Neural progenitor cell (in vitro differentiated cells): ENCODE data around the gene ETV6. TPM values are rescaled to one million over a fixed set of nuclear protein-coding genes. Genes with fewer than 3 reads are reported as not detected.
"Not testable (repeated sequence)": the region's sequence is repeated elsewhere in the genome, so short reads cannot be mapped to it uniquely, and the experiment has no call there.

ENCODE experiments used
- DNase-seq: peaks from one replicate; pipeline ENCODE4 v3.0.0-alpha.2; 2016; ENCODE audit warnings: low spot score
- H2AFZ ChIP-seq: fragments of 200-600 bp; sonication (generic); replicated peaks from 2 replicates; pipeline ENCODE4 v1.6.1; 2016; ENCODE audit warnings: antibody characterized with exemption
- H3F3A ChIP-seq: fragments of 200-600 bp; sonication (generic); 2 replicates; pipeline ENCODE4 v1.6.1; 2016; ENCODE audit warnings: antibody characterized with exemption, low read depth
- H3K27ac ChIP-seq: fragments of 200-600 bp; sonication (generic); 2 replicates; pipeline ENCODE4 v1.5.1; 2016; ENCODE audit warnings: mild to moderate bottlenecking
- H3K27me3 ChIP-seq: fragments of 200-600 bp; sonication (generic); 2 replicates; pipeline ENCODE4 v1.6.1; 2016; ENCODE audit warnings: mild to moderate bottlenecking, moderate library complexity
- H3K36me3 ChIP-seq: fragments of 200-600 bp; sonication (generic); 2 replicates; pipeline ENCODE4 v1.5.1; 2016
- H3K4me1 ChIP-seq: fragments of 200-600 bp; sonication (generic); 2 replicates; pipeline ENCODE4 v1.6.1; 2016; ENCODE audit warnings: mixed run types
- H3K4me2 ChIP-seq: fragments of 200-600 bp; sonication (generic); 2 replicates; pipeline ENCODE4 v1.6.1; 2016
- H3K4me3 ChIP-seq: fragments of 200-600 bp; sonication (generic); 2 replicates; pipeline ENCODE4 v1.5.1; 2016
- H3K79me2 ChIP-seq: fragments of 200-600 bp; sonication (generic); 2 replicates; pipeline ENCODE4 v1.6.1; 2016; ENCODE audit warnings: low read depth
- H3K9ac ChIP-seq: fragments of 200-600 bp; sonication (generic); 2 replicates; pipeline ENCODE4 v1.6.1; 2016
- H3K9me3 ChIP-seq: fragments of 200-600 bp; sonication (generic); 2 replicates; pipeline ENCODE4 v1.5.1; 2016; ENCODE audit warnings: low read depth
- H4K20me1 ChIP-seq: fragments of 200-600 bp; sonication (generic); 2 replicates; pipeline ENCODE4 v1.6.1; 2016; ENCODE audit warnings: low read depth
- H3K27ac Mint-ChIP-seq: 3 replicates; pipeline ENCODE4 v1.8.0; 2021; ENCODE audit warnings: mixed read lengths
- H3K27me3 Mint-ChIP-seq: 2 replicates; pipeline ENCODE4 v1.8.0; 2022; ENCODE audit warnings: low read depth, mild to moderate bottlenecking, inconsistent platforms, moderate library complexity, mixed read lengths; ENCODE audit not compliant: insufficient read depth
- H3K36me3 Mint-ChIP-seq: 3 replicates; pipeline ENCODE4 v1.8.0; 2021; ENCODE audit warnings: mixed read lengths
- H3K4me1 Mint-ChIP-seq: 3 replicates; pipeline ENCODE4 v1.8.0; 2021; ENCODE audit warnings: mixed read lengths
- H3K4me3 Mint-ChIP-seq: 3 replicates; pipeline ENCODE4 v1.8.0; 2021; ENCODE audit warnings: mild to moderate bottlenecking, moderate library complexity, mixed read lengths
- H3K9me3 Mint-ChIP-seq: 3 replicates; pipeline ENCODE4 v1.8.0; 2020; ENCODE audit warnings: mixed read lengths
- CTCF ChIP-seq: fragments of 200-600 bp; sonication (generic); IDR thresholded peaks from 2 replicates; pipeline ENCODE4 v1.5.1; 2017; ENCODE audit warnings: antibody characterized with exemption, mild to moderate bottlenecking
- EZH2 ChIP-seq: fragments of 200-600 bp; sonication (generic); IDR thresholded peaks from 2 replicates; pipeline ENCODE4 v1.6.1; 2017; ENCODE audit warnings: antibody characterized with exemption, mild to moderate bottlenecking, moderate library complexity
- EZH2phosphoT487 ChIP-seq: fragments of 200-600 bp; sonication (generic); IDR thresholded peaks from 2 replicates; pipeline ENCODE4 v1.6.1; 2017; ENCODE audit warnings: antibody characterized with exemption
- total RNA-seq: library from RNA; depleted of rRNA; stranded (reverse); fragments of >200 nt; gene quantifications from 2 replicates; pipeline ENCODE4 v1.2.3, GENCODE V29; 2015; ENCODE audit warnings: low replicate concordance

ETV6 gene
- total RNA-seq, 1 donor from 2014 or later: 6.2 TPM

DNA sequence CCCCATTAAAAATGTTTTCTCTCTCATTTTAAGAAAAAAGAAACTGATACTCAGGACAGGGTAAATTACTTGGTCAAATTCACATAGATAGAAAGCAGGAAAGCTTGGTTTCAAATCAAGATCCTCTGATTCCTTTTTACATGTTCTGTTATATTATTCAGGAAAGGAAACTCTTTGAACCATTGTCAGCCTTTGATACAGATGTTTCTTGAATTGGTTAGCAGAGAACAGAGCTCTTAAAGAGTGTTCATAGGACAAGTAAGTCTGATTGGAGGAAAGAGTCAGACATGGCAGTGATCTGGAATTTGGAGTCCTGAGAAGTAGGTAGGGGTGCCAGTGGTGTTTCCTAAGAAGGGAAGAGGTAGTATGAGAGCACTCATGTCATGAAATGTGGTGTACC lies 256.1 kb downstream of the ETV6 start:
- Histone ChIP-seq H3K9me3 (no peaks in the 10 kb centered on the region), H3K4me3 (no peak overlapping the region), H3K27me3 (no peaks in the 10 kb centered on the region), H3K27ac (no peak overlapping the region), H4K20me1 (no peaks in the 10 kb centered on the region), H3K79me2 (no peaks in the 10 kb centered on the region), H2AFZ (no peak overlapping the region), H3K9ac (no peak overlapping the region), H3K36me3 (no peaks in the 10 kb centered on the region), H3K4me1 (no peaks in the 10 kb centered on the region), H3K4me2 (no peak overlapping the region), H3F3A (no peaks in the 10 kb centered on the region)
- peaks cover 1% of the 10 kb centered on the region for H3K36me3 Mint-ChIP-seq
- no peak overlapping the region for H3K27ac Mint-ChIP-seq
- no peak overlapping the region for H3K4me3 Mint-ChIP-seq
- H3K27me3 Mint-ChIP-seq: peaks cover 8% of the 10 kb centered on the region
- DNase-seq: no peak
- TF ChIP-seq CTCF (no peak), EZH2 (no peak), EZH2phosphoT487 (no peak)
- no peaks in the 10 kb centered on the region for H3K4me1 Mint-ChIP-seq
- H3K9me3 Mint-ChIP-seq: peaks cover 21% of the 10 kb centered on the region

DNA sequence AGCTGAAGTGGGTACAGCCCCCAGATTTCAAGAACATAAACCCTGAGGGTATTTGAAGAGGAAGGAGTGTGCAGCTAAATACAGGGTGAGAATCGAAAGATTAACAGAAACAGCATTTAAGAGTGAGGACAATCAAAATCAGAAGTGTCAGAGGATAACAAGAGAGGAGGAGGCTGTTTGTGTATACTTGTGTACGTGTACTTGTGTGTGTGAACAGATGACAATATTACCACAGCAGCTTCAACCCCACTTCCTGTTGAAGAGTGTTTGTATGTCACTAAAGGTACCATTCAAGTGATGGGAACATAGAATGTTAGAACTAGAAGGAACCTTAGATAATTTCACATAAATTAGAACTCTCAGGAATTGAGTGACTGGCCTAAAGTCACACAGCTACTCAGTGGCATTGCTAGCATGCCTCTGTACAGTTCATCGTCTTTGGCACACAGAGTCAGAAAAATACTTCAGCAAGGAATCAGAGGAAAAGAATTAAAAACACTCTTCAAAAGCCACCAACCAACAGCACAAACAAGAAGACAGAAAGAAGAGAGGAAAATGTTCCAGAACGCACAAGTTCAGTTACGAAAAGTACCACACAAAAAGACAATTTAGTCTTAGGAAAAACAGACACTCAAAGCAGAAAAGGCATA lies 256.9 kb downstream of the ETV6 start:
- H3K9me3 Mint-ChIP-seq: peaks cover 22% of the 10 kb centered on the region

GRCh38 chr12:11907625-11908024 lies 258.2 kb downstream of the ETV6 start:
- no peak for DNase-seq
- Histone ChIP-seq H3K79me2 (no peaks in the 10 kb centered on the region), H3K4me3 (no peak overlapping the region), H3K36me3 (no peaks in the 10 kb centered on the region), H2AFZ (no peak overlapping the region), H3K9ac (no peak overlapping the region), H3K27me3 (no peaks in the 10 kb centered on the region), H3K27ac (no peak overlapping the region), H3K4me2 (no peak overlapping the region), H3K9me3 (no peaks in the 10 kb centered on the region), H3K4me1 (no peaks in the 10 kb centered on the region), H4K20me1 (no peaks in the 10 kb centered on the region), H3F3A (no peaks in the 10 kb centered on the region)
- H3K4me1 Mint-ChIP-seq: no peaks in the 10 kb centered on the region
- peaks cover 29% of the 10 kb centered on the region for H3K9me3 Mint-ChIP-seq
- H3K27me3 Mint-ChIP-seq: peaks cover 8% of the 10 kb centered on the region
- H3K27ac Mint-ChIP-seq: no peak overlapping the region
- no peak overlapping the region for H3K4me3 Mint-ChIP-seq
- H3K36me3 Mint-ChIP-seq: peaks cover 5% of the 10 kb centered on the region
- TF ChIP-seq EZH2 (no peak), CTCF (no peak), EZH2phosphoT487 (no peak)

More for the DNA sequence above, 256.9 kb downstream of the ETV6 start:
- H3K4me3 Mint-ChIP-seq: no peak overlapping the region
- DNase-seq: no peak
- Histone ChIP-seq H3K4me3 (no peak overlapping the region), H3K36me3 (no peaks in the 10 kb centered on the region), H3K79me2 (no peaks in the 10 kb centered on the region), H3K9ac (no peak overlapping the region), H2AFZ (no peak overlapping the region), H3F3A (no peaks in the 10 kb centered on the region), H3K9me3 (no peaks in the 10 kb centered on the region), H3K27me3 (no peaks in the 10 kb centered on the region), H3K4me2 (no peak overlapping the region), H3K4me1 (no peaks in the 10 kb centered on the region), H4K20me1 (no peaks in the 10 kb centered on the region), H3K27ac (no peak overlapping the region)
- H3K27ac Mint-ChIP-seq: no peak overlapping the region
- H3K27me3 Mint-ChIP-seq: peaks cover 8% of the 10 kb centered on the region
- H3K4me1 Mint-ChIP-seq: no peaks in the 10 kb centered on the region
- H3K36me3 Mint-ChIP-seq: peaks cover 1% of the 10 kb centered on the region
- TF ChIP-seq CTCF: no peak
- no peak for TF ChIP-seq EZH2
- TF ChIP-seq EZH2phosphoT487: no peak

- not testable (repeated sequence) for H3K27ac Mint-ChIP-seq
These were observed 259.9 kb downstream of the ETV6 start for GRCh38 chr12:11909406-11909805.

More at GRCh38 chr12:11909406-11909805, 259.9 kb downstream of the ETV6 start:
- not testable (repeated sequence) for H4K20me1 ChIP-seq, H3K4me1 Mint-ChIP-seq, H2AFZ ChIP-seq, H3K9ac ChIP-seq, H3K79me2 ChIP-seq, H3K4me1 ChIP-seq, H3K4me3 Mint-ChIP-seq, H3K4me2 ChIP-seq, H3K27ac ChIP-seq, DNase-seq, H3K9me3 ChIP-seq, H3K4me3 ChIP-seq, H3K36me3 ChIP-seq, H3K36me3 Mint-ChIP-seq, H3F3A ChIP-seq, H3K27me3 ChIP-seq, H3K27me3 Mint-ChIP-seq
- H3K9me3 Mint-ChIP-seq: peaks cover 29% of the 10 kb centered on the region
